LHCN-M2 (cell line): Measurements from ENCODE around the gene AMBRA1. TPM values are rescaled to one million over a fixed set of nuclear protein-coding genes. Genes with fewer than 3 reads are reported as not detected.

Experiments used
- DNase-seq: peaks from one replicate; pipeline ENCODE4 v3.0.0-alpha.2; 2012; ENCODE audit warnings: low read depth
- total RNA-seq: library from RNA; depleted of rRNA; stranded (reverse); fragments of >200 nt; gene quantifications from 2 replicates; pipeline ENCODE4 v1.2.3, GENCODE V29; 2014

Gene AMBRA1
- total RNA-seq, 1 experiment from 2014 or later, result 20.9 TPM

GRCh38 chr11:46506483-46506791 is 87.4 kb downstream of the AMBRA1 start:
- DNase-seq, result no peak

- DNase-seq, result no peak
These were observed 87.9 kb downstream of the AMBRA1 start for GRCh38 chr11:46505741-46506482.

- peak; percentile 37 for DNase-seq
These were observed 88.8 kb downstream of the AMBRA1 start for GRCh38 chr11:46504817-46505613.

- DNase-seq, result no peak
These were observed 94.0 kb downstream of the AMBRA1 start for GRCh38 chr11:46499821-46500220.

- DNase-seq, result no peak
These were observed 94.9 kb downstream of the AMBRA1 start for GRCh38 chr11:46498968-46499367.

GRCh38 chr11:46498179-46498578 is 95.6 kb downstream of the AMBRA1 start:
- no peak for DNase-seq

GRCh38 chr11:46497498-46497897 is 96.3 kb downstream of the AMBRA1 start:
- DNase-seq, result no peak

GRCh38 chr11:46493791-46494190 is 100.0 kb downstream of the AMBRA1 start:
- no peak for DNase-seq

GRCh38 chr11:46492532-46492931 is 101.3 kb downstream of the AMBRA1 start:
- DNase-seq, result no peak

- DNase-seq, result peak; percentile 38
These were observed 102.0 kb downstream of the AMBRA1 start for GRCh38 chr11:46491661-46492330.

- peak; percentile 63 for DNase-seq
These were observed 103.2 kb downstream of the AMBRA1 start for GRCh38 chr11:46490666-46491065.

GRCh38 chr11:46489656-46490560 is 103.9 kb downstream of the AMBRA1 start:
- DNase-seq, result peak; percentile 45

- no peak for DNase-seq
These were observed 107.9 kb downstream of the AMBRA1 start for GRCh38 chr11:46485856-46486443.

GRCh38 chr11:46484101-46484500 is 109.7 kb downstream of the AMBRA1 start:
- no peak for DNase-seq

- DNase-seq, result no peak
These were observed 112.9 kb downstream of the AMBRA1 start for GRCh38 chr11:46480909-46481308.

- DNase-seq, result no peak
These were observed 113.6 kb downstream of the AMBRA1 start for GRCh38 chr11:46480166-46480726.

- DNase-seq, result no peak
These were observed 114.2 kb downstream of the AMBRA1 start for GRCh38 chr11:46479601-46480000.

GRCh38 chr11:46478196-46478595 is 115.6 kb downstream of the AMBRA1 start:
- DNase-seq, result no peak

GRCh38 chr11:46477136-46477535 is 116.7 kb downstream of the AMBRA1 start:
- no peak for DNase-seq

- DNase-seq, result no peak
These were observed 117.8 kb downstream of the AMBRA1 start for GRCh38 chr11:46475926-46476545.
